Measurements from ENCODE around the gene HSPA12B.

Gene HSPA12B

GRCh38 chr20:3767110-3767426 lies 34.6 kb downstream of the HSPA12B start:
- ChIA-PET POLR2A (interaction anchor here (0.9 to 3.6 kb wide), 8 partner anchors 12 to 78 kb away, joined by 3 to 41 read pairs (median 8); partner anchors contain the start of gene CENPB), CTCF (no interaction called here)
- no peak for DNase-seq (ENCODE audit: extremely low spot score)
- TF ChIP-seq FOXK2 (IDR thresholded peaks at IDR 0.05): no peak
- no peak for TF ChIP-seq PKNOX1 (IDR thresholded peaks at IDR 0.05)
- no peak for TF ChIP-seq LEF1 (IDR thresholded peaks at IDR 0.05; ENCODE audit: borderline replicate concordance)
- TF ChIP-seq TARDBP (IDR thresholded peaks at IDR 0.05): no peak
- no peak for TF ChIP-seq ELF4 (IDR thresholded peaks at IDR 0.05)
- no peak for TF ChIP-seq BHLHE40 (IDR thresholded peaks at IDR 0.05; ENCODE audit: borderline replicate concordance)
- no peak for TF ChIP-seq CTBP1 (IDR thresholded peaks at IDR 0.05; ENCODE audit: borderline replicate concordance)
- no peak for TF ChIP-seq L3MBTL2 (conservative IDR thresholded peaks at IDR 0.05)
- no peak for TF ChIP-seq ARNT (IDR thresholded peaks at IDR 0.05)
- TF ChIP-seq FOXA1 (IDR thresholded peaks at IDR 0.05): no peak
- TF ChIP-seq NFRKB (IDR thresholded peaks at IDR 0.05): no peak

- TF ChIP-seq PKNOX1 (IDR thresholded peaks at IDR 0.05) (peak; percentile 65), SP1 (IDR thresholded peaks at IDR 0.05) (no peak), HDGF (IDR thresholded peaks at IDR 0.05; ENCODE audit: borderline replicate concordance) (peak; percentile 89; the same call in 1 of the 2 replicates), ARNT (IDR thresholded peaks at IDR 0.05) (no peak), L3MBTL2 (conservative IDR thresholded peaks at IDR 0.05) (peak; percentile 74)
- ChIA-PET POLR2A (interaction anchor here (0.6 to 3.6 kb wide), 25 partner anchors 8 to 316 kb away, joined by 3 to 41 read pairs (median 5); partner anchors contain the start of genes AP5S1, CDC25B, CENPB and SPEF1), CTCF (interaction anchor here (0.8 to 2.2 kb wide), 10 partner anchors 11 to 91 kb away, joined by 3 to 17 read pairs (median 6); partner anchors contain the start of gene SPEF1)
- DNase-seq (ENCODE audit: extremely low spot score): peak; percentile 99
Measured at GRCh38 chr20:3767427-3768341, 35.2 kb downstream of the HSPA12B start, which contains the start of gene ADISSP. Gene ADISSP, minus strand, starts transcription at chr20:3767753. Its CDS starts 7,653 bp downstream, at chr20:3760100.

GRCh38 chr20:3768342-3769130 lies 36.1 kb downstream of the HSPA12B start:
- ChIA-PET POLR2A (interaction anchor here (1.0 to 3.6 kb wide), 20 partner anchors 11 to 102 kb away, joined by 3 to 41 read pairs (median 5); partner anchors contain the start of genes AP5S1, CDC25B, CENPB and SPEF1), CTCF (interaction anchor here (0.6 to 2.2 kb wide), 14 partner anchors 10 to 92 kb away, joined by 3 to 17 read pairs (median 4); partner anchors contain the start of gene SPEF1)
- TF ChIP-seq SUZ12 (IDR thresholded peaks at IDR 0.05) (no peak), ARNT (IDR thresholded peaks at IDR 0.05) (no peak), LEF1 (IDR thresholded peaks at IDR 0.05; ENCODE audit: borderline replicate concordance) (no peak), ELF4 (IDR thresholded peaks at IDR 0.05) (no peak), FOXK2 (IDR thresholded peaks at IDR 0.05) (no peak), FOXA1 (IDR thresholded peaks at IDR 0.05) (no peak), TARDBP (IDR thresholded peaks at IDR 0.05) (no peak), PKNOX1 (IDR thresholded peaks at IDR 0.05) (peak; percentile 42; the same call in 1 of the 2 replicates)
- peak; percentile 77 for DNase-seq (ENCODE audit: extremely low spot score)

GRCh38 chr20:3771552-3772058 lies 39.1 kb downstream of the HSPA12B start:
- ChIA-PET POLR2A (no interaction called here), CTCF (interaction anchor here (0.6 kb wide), 1 partner anchor 29 kb away, joined by 3 read pairs; no protein-coding TSS in a partner anchor)
- DNase-seq (ENCODE audit: extremely low spot score): no peak
- no peak for TF ChIP-seq TARDBP (IDR thresholded peaks at IDR 0.05)
- TF ChIP-seq L3MBTL2 (conservative IDR thresholded peaks at IDR 0.05): no peak
- TF ChIP-seq FOXA1 (IDR thresholded peaks at IDR 0.05): no peak
- no peak for TF ChIP-seq LEF1 (IDR thresholded peaks at IDR 0.05; ENCODE audit: borderline replicate concordance)
- no peak for TF ChIP-seq CTBP1 (IDR thresholded peaks at IDR 0.05; ENCODE audit: borderline replicate concordance)
- TF ChIP-seq SP1 (IDR thresholded peaks at IDR 0.05): no peak
- TF ChIP-seq SUZ12 (IDR thresholded peaks at IDR 0.05): no peak
- no peak for TF ChIP-seq HDGF (IDR thresholded peaks at IDR 0.05; ENCODE audit: borderline replicate concordance)
- no peak for TF ChIP-seq ELF4 (IDR thresholded peaks at IDR 0.05)
- no peak for TF ChIP-seq FOXK2 (IDR thresholded peaks at IDR 0.05)
- no peak for TF ChIP-seq FOXM1 (IDR thresholded peaks at IDR 0.05; ENCODE audit: borderline replicate concordance)
- TF ChIP-seq ARNT (IDR thresholded peaks at IDR 0.05): no peak
- TF ChIP-seq ZNF384 (IDR thresholded peaks at IDR 0.05): no peak
- TF ChIP-seq BHLHE40 (IDR thresholded peaks at IDR 0.05; ENCODE audit: borderline replicate concordance): no peak
- no peak for TF ChIP-seq PKNOX1 (IDR thresholded peaks at IDR 0.05)
